NCI-H1436 (cell line): Measurements from ENCODE around the gene CACNA2D2.
A peak's percentile ranks its signal among the peaks of the same experiment; 100 is the strongest.

ENCODE experiments used
- DNase-seq: peaks from one replicate; lab custom pipeline; 2025; lab: John Stamatoyannopoulos, UW

Gene CACNA2D2

GRCh38 chr3:50371133-50371685, 132.2 kb downstream of the CACNA2D2 start:
- DNase-seq, result no peak

- DNase-seq, result no peak
Measured at GRCh38 chr3:50370594-50370993, 132.8 kb downstream of the CACNA2D2 start.

GRCh38 chr3:50369012-50369670, 134.3 kb downstream of the CACNA2D2 start:
- DNase-seq, result no peak

- DNase-seq, result no peak
Measured at GRCh38 chr3:50365842-50366220, 137.6 kb downstream of the CACNA2D2 start.

GRCh38 chr3:50365080-50365841, 138.2 kb downstream of the CACNA2D2 start:
- DNase-seq, result peak; percentile 67

- no peak for DNase-seq
Measured at GRCh38 chr3:50364573-50365079, 138.8 kb downstream of the CACNA2D2 start.

GRCh38 chr3:50359760-50360110, 143.7 kb downstream of the CACNA2D2 start:
- no peak for DNase-seq

GRCh38 chr3:50358911-50359759, 144.3 kb downstream of the CACNA2D2 start, which contains the start of gene TMEM115:
Gene TMEM115 (minus strand): TSS chr3:50359521. CDS start chr3:50359063, 458 bp downstream.
- peak; percentile 90 for DNase-seq

GRCh38 chr3:50358355-50358910, 145.0 kb downstream of the CACNA2D2 start:
- DNase-seq, result no peak

- DNase-seq, result no peak
Measured at GRCh38 chr3:50357481-50357880, 146.0 kb downstream of the CACNA2D2 start.

GRCh38 chr3:50356553-50356952, 146.9 kb downstream of the CACNA2D2 start:
- DNase-seq, result no peak

- no peak for DNase-seq
Measured at GRCh38 chr3:50355829-50356552, 147.4 kb downstream of the CACNA2D2 start.

- no peak for DNase-seq
Measured at GRCh38 chr3:50354850-50355249, 148.6 kb downstream of the CACNA2D2 start.

- no peak for DNase-seq
Measured at GRCh38 chr3:50354186-50354764, 149.2 kb downstream of the CACNA2D2 start.

GRCh38 chr3:50353245-50354004, 150.0 kb downstream of the CACNA2D2 start:
- no peak for DNase-seq

- DNase-seq, result no peak
Measured at GRCh38 chr3:50352781-50353180, 150.7 kb downstream of the CACNA2D2 start.

- no peak for DNase-seq
Measured at GRCh38 chr3:50351323-50351697, 152.1 kb downstream of the CACNA2D2 start.

GRCh38 chr3:50350527-50351322, 152.7 kb downstream of the CACNA2D2 start, which contains the start of the genes CYB561D2 and NPRL2:
Gene CYB561D2 (plus strand): TSS chr3:50350862. CDS start chr3:50351434, 572 bp downstream.
Gene NPRL2 (minus strand): TSS chr3:50350775. CDS start chr3:50350652, 123 bp downstream.
- peak; percentile 74 for DNase-seq

- no peak for DNase-seq
Measured at GRCh38 chr3:50350213-50350526, 153.3 kb downstream of the CACNA2D2 start.
